ENCODE measurements around the gene HSF4. TPM values are rescaled to one million over a fixed set of nuclear protein-coding genes. Genes with fewer than 3 reads are reported as not detected.
A peak's percentile ranks its signal among the peaks of the same experiment; 100 is the strongest.
"Not testable (repeated sequence)": the region's sequence is repeated elsewhere in the genome, so short reads cannot be mapped to it uniquely, and the experiment has no call there.

Gene HSF4
- total RNA-seq: 5.1 TPM

- DNase-seq: peak; percentile 53
Measured at GRCh38 chr16:67164599-67165061, at the start of gene HSF4. HSF4 (plus strand) TSS chr16:67164745; CDS start chr16:67164812, 67 bp downstream.

- no peak for DNase-seq
Measured at GRCh38 chr16:67114793-67115192, 49.8 kb upstream of the HSF4 start.

- no peak for DNase-seq
Measured at GRCh38 chr16:67115639-67116038, 48.9 kb upstream of the HSF4 start.

- no peak for DNase-seq
Measured at GRCh38 chr16:67116388-67117311, 47.9 kb upstream of the HSF4 start.

- no peak for DNase-seq
Measured at GRCh38 chr16:67117716-67118115, 46.8 kb upstream of the HSF4 start.

- no peak for DNase-seq
Measured at GRCh38 chr16:67120025-67120424, 44.5 kb upstream of the HSF4 start.

- DNase-seq: not testable (repeated sequence)
Measured at GRCh38 chr16:67122799-67123198, 41.7 kb upstream of the HSF4 start.

- no peak for DNase-seq
Measured at GRCh38 chr16:67128417-67128816, 36.1 kb upstream of the HSF4 start.

- no peak for DNase-seq
Measured at GRCh38 chr16:67128887-67129286, 35.7 kb upstream of the HSF4 start.

GRCh38 chr16:67129422-67129821 lies 35.1 kb upstream of the HSF4 start:
- no peak for DNase-seq

- no peak for DNase-seq
Measured at GRCh38 chr16:67137605-67138004, 26.9 kb upstream of the HSF4 start.

GRCh38 chr16:67141391-67141790 lies 23.2 kb upstream of the HSF4 start:
- no peak for DNase-seq

- no peak for DNase-seq
Measured at GRCh38 chr16:67142342-67142741, 22.2 kb upstream of the HSF4 start.

GRCh38 chr16:67144943-67145342 lies 19.6 kb upstream of the HSF4 start:
- DNase-seq: no peak

GRCh38 chr16:67145746-67146145 lies 18.8 kb upstream of the HSF4 start:
- DNase-seq: no peak

GRCh38 chr16:67146523-67147357 lies 17.8 kb upstream of the HSF4 start:
- DNase-seq: no peak

- no peak for DNase-seq
Measured at GRCh38 chr16:67147437-67148140, 17.0 kb upstream of the HSF4 start.

- DNase-seq: no peak
Measured at GRCh38 chr16:67148221-67148620, 16.3 kb upstream of the HSF4 start.

- no peak for DNase-seq
Measured at GRCh38 chr16:67148656-67149275, 15.8 kb upstream of the HSF4 start.

- no peak for DNase-seq
Measured at GRCh38 chr16:67149276-67150046, 15.1 kb upstream of the HSF4 start.

Data from occipital lobe (tissue), 2 donors.